Kidney tubule cell (primary cell): ENCODE measurements around the gene AFF3.
"Not testable (repeated sequence)": the region's sequence is repeated elsewhere in the genome, so short reads cannot be mapped to it uniquely, and the experiment has no call there.

Source experiments
- DNase-seq: peaks from one replicate; pipeline ENCODE4 v3.0.0-alpha.2; 2018; ENCODE audit warnings: low spot score

AFF3 gene

GRCh38 chr2:100142393-100142792 is at the start of gene AFF3:
Gene AFF3 (minus strand): TSS chr2:100142590. CDS start chr2:100104454, 38,136 bp downstream.
- no peak for DNase-seq

- no peak for DNase-seq
These were observed 47.0 kb upstream of the AFF3 start for GRCh38 chr2:100189387-100189786.

- no peak for DNase-seq
These were observed 45.9 kb upstream of the AFF3 start for GRCh38 chr2:100188326-100188725.

GRCh38 chr2:100186126-100186525 is 43.7 kb upstream of the AFF3 start:
- no peak for DNase-seq

GRCh38 chr2:100185516-100185915 is 43.1 kb upstream of the AFF3 start:
- DNase-seq = no peak

- peak; percentile 44 for DNase-seq
These were observed 42.7 kb upstream of the AFF3 start for GRCh38 chr2:100185105-100185504.

GRCh38 chr2:100184055-100184737 is 41.8 kb upstream of the AFF3 start:
- peak; percentile 53 for DNase-seq

GRCh38 chr2:100182494-100183361 is 40.3 kb upstream of the AFF3 start:
- DNase-seq = no peak

- no peak for DNase-seq
These were observed 38.1 kb upstream of the AFF3 start for GRCh38 chr2:100180503-100180902.

GRCh38 chr2:100179806-100180205 is 37.4 kb upstream of the AFF3 start:
- no peak for DNase-seq

- DNase-seq = no peak
These were observed 36.5 kb upstream of the AFF3 start for GRCh38 chr2:100178864-100179263.

GRCh38 chr2:100178085-100178788 is 35.8 kb upstream of the AFF3 start:
- DNase-seq = peak; percentile 54

- DNase-seq = no peak
These were observed 34.5 kb upstream of the AFF3 start for GRCh38 chr2:100176925-100177324.

- DNase-seq = no peak
These were observed 31.6 kb upstream of the AFF3 start for GRCh38 chr2:100174026-100174431.

GRCh38 chr2:100166701-100167100 is 24.3 kb upstream of the AFF3 start:
- no peak for DNase-seq

GRCh38 chr2:100163605-100164004 is 21.2 kb upstream of the AFF3 start:
- DNase-seq = no peak

GRCh38 chr2:100161945-100162620 is 19.7 kb upstream of the AFF3 start:
- DNase-seq = no peak

- no peak for DNase-seq
These were observed 18.0 kb upstream of the AFF3 start for GRCh38 chr2:100160396-100160795.

- not testable (repeated sequence) for DNase-seq
These were observed 9.4 kb upstream of the AFF3 start for GRCh38 chr2:100151832-100152231.

- no peak for DNase-seq
These were observed 8.9 kb upstream of the AFF3 start for GRCh38 chr2:100151310-100151709.

GRCh38 chr2:100148883-100149282 is 6.5 kb upstream of the AFF3 start:
- no peak for DNase-seq

GRCh38 chr2:100146657-100146960 is 4.2 kb upstream of the AFF3 start:
- no peak for DNase-seq
